ENCODE measurements around the gene PRKG2.
A peak's percentile ranks its signal among the peaks of the same experiment; 100 is the strongest.

Gene PRKG2

GRCh38 chr4:81255524-81255923, 40.5 kb upstream of the PRKG2 start:
- H3K4me2 ChIP-seq (ENCODE audit: low read depth, low read length, poor library complexity, severe bottlenecking): no peak overlapping the region
- H3K4me1 ChIP-seq (ENCODE audit: insufficient read depth, low read length, poor library complexity, severe bottlenecking): peaks cover 29% of the 10 kb centered on the region
- H2AFZ ChIP-seq (ENCODE audit: low read length): no peak overlapping the region
- H3F3A ChIP-seq (ENCODE audit: low read depth): no peaks in the 10 kb centered on the region
- H3K9me3 ChIP-seq (ENCODE audit: insufficient read depth, low read depth, low read length): no peaks in the 10 kb centered on the region
- no peaks in the 10 kb centered on the region for H3K79me2 ChIP-seq (ENCODE audit: insufficient read depth, low read length)
- H3K4me3 ChIP-seq (ENCODE audit: low read length, poor library complexity, severe bottlenecking): no peak overlapping the region
- TF ChIP-seq CTCF (conservative IDR thresholded peaks at IDR 0.05; ENCODE audit: low read length) (no peak), EZH2phosphoT487 (IDR thresholded peaks at IDR 0.05; ENCODE audit: borderline replicate concordance) (no peak)
- no peak overlapping the region for H3K9ac ChIP-seq (ENCODE audit: low read depth, low read length, poor library complexity, severe bottlenecking)
- no peaks in the 10 kb centered on the region for H3K9me2 ChIP-seq (replicated peaks; ENCODE audit: low read depth, low read length)
- H4K20me1 ChIP-seq (ENCODE audit: insufficient read depth, low read length, poor library complexity, severe bottlenecking): no peaks in the 10 kb centered on the region
- H3K27me3 ChIP-seq (ENCODE audit: insufficient read depth, low read length, poor library complexity, severe bottlenecking): no peaks in the 10 kb centered on the region
- no peaks in the 10 kb centered on the region for H3K36me3 ChIP-seq (ENCODE audit: insufficient read depth, low read length)

GRCh38 chr4:81250430-81250829, 35.4 kb upstream of the PRKG2 start:
- H3K4me1 ChIP-seq (ENCODE audit: insufficient read depth, low read length, poor library complexity, severe bottlenecking): no peaks in the 10 kb centered on the region
- no peaks in the 10 kb centered on the region for H4K20me1 ChIP-seq (ENCODE audit: insufficient read depth, low read length, poor library complexity, severe bottlenecking)
- H2AFZ ChIP-seq (ENCODE audit: low read length): no peak overlapping the region
- H3K27me3 ChIP-seq (ENCODE audit: insufficient read depth, low read length, poor library complexity, severe bottlenecking): no peaks in the 10 kb centered on the region
- H3K4me2 ChIP-seq (ENCODE audit: low read depth, low read length, poor library complexity, severe bottlenecking): no peak overlapping the region
- H3F3A ChIP-seq (ENCODE audit: low read depth): no peaks in the 10 kb centered on the region
- no peaks in the 10 kb centered on the region for H3K9me2 ChIP-seq (replicated peaks; ENCODE audit: low read depth, low read length)
- no peaks in the 10 kb centered on the region for H3K9me3 ChIP-seq (ENCODE audit: insufficient read depth, low read depth, low read length)
- H3K36me3 ChIP-seq (ENCODE audit: insufficient read depth, low read length): no peaks in the 10 kb centered on the region
- no peak overlapping the region for H3K4me3 ChIP-seq (ENCODE audit: low read length, poor library complexity, severe bottlenecking)
- TF ChIP-seq CTCF (conservative IDR thresholded peaks at IDR 0.05; ENCODE audit: low read length) (no peak), EZH2phosphoT487 (IDR thresholded peaks at IDR 0.05; ENCODE audit: borderline replicate concordance) (no peak)
- no peak overlapping the region for H3K9ac ChIP-seq (ENCODE audit: low read depth, low read length, poor library complexity, severe bottlenecking)
- no peaks in the 10 kb centered on the region for H3K79me2 ChIP-seq (ENCODE audit: insufficient read depth, low read length)

GRCh38 chr4:81245218-81246009, 30.4 kb upstream of the PRKG2 start:
- Histone ChIP-seq H3K79me2 (ENCODE audit: insufficient read depth, low read length) (no peaks in the 10 kb centered on the region), H3K4me3 (ENCODE audit: low read length, poor library complexity, severe bottlenecking) (no peak overlapping the region), H3K9ac (ENCODE audit: low read depth, low read length, poor library complexity, severe bottlenecking) (no peak overlapping the region), H3K4me2 (ENCODE audit: low read depth, low read length, poor library complexity, severe bottlenecking) (no peak overlapping the region), H3K27me3 (ENCODE audit: insufficient read depth, low read length, poor library complexity, severe bottlenecking) (no peaks in the 10 kb centered on the region), H3K9me3 (ENCODE audit: insufficient read depth, low read depth, low read length) (no peaks in the 10 kb centered on the region), H3K36me3 (ENCODE audit: insufficient read depth, low read length) (no peaks in the 10 kb centered on the region), H3K9me2 (replicated peaks; ENCODE audit: low read depth, low read length) (no peaks in the 10 kb centered on the region), H3F3A (ENCODE audit: low read depth) (no peaks in the 10 kb centered on the region), H2AFZ (ENCODE audit: low read length) (peak overlapping the region; percentile 14; the same call in 1 of the 2 replicates), H3K4me1 (ENCODE audit: insufficient read depth, low read length, poor library complexity, severe bottlenecking) (no peaks in the 10 kb centered on the region), H4K20me1 (ENCODE audit: insufficient read depth, low read length, poor library complexity, severe bottlenecking) (no peaks in the 10 kb centered on the region)
- no peak for TF ChIP-seq CTCF (conservative IDR thresholded peaks at IDR 0.05; ENCODE audit: low read length)
- no peak for TF ChIP-seq EZH2phosphoT487 (IDR thresholded peaks at IDR 0.05; ENCODE audit: borderline replicate concordance)

All from Loucy (cell line).